Measurements from ENCODE around the gene TSHR. TPM values are rescaled to one million over a fixed set of nuclear protein-coding genes. Genes with fewer than 3 reads are reported as not detected.

TSHR gene
- total and polyA plus RNA-seq, 2 of the 13 experiments (the other 11 are each of a cell fraction or from before 2014, with no cell fraction given): not detected

DNA sequence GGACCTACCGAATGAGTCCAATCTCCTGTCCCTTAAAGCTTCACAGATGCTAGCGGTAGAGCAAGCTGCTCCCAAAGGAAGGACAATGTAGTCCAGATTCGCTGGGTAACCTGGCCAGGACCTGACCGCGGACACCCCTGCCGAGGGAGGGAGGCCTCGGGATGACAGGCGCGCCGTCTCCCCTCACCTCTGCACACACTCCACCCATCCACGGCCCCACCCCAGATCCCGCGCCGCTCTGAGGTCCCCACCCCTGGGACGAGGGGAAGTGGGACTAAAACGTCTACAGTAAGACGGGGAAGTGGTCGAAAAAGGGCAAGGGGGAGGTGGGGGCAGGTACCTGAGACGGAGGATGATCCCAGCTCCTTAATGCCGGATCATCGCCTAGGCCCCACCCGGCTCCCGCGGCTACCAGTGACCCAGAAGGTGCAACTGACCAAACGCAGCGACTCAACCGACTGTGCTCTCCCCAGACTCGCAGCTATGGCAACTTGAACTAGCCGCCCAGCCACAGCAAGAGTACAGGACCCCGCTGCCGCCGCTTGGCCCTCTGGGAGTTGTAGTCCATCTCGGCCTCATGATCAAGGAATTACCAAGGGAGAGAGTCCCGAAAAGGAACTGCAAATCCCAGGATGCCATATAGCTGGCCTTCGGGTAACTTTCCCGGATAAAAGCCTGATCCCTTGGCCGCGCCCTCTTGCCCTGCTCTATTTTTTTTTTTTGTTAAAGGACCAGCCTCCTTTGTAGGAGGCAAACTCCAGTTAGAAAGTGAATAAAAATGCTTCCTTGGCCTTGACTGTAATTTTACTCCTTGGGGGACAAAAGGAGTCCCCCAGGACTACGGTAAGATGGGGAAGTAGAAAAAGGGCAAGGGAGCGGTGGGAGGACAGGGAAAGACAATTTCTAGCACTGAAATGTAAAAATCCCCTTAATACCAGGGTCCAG lies 13.9 kb upstream of the TSHR start, which contains the start of gene CEP128 (continued):
- TF ChIP-seq, protein P1, sequence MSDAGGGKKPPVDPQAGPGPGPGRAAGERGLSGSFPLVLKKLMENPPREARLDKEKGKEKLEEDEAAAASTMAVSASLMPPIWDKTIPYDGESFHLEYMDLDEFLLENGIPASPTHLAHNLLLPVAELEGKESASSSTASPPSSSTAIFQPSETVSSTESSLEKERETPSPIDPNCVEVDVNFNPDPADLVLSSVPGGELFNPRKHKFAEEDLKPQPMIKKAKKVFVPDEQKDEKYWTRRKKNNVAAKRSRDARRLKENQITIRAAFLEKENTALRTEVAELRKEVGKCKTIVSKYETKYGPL (CRISPR knock-in tag; IDR thresholded peaks at IDR 0.05): no peak
- TF ChIP-seq FOXK1 (CRISPR knock-in tag; IDR thresholded peaks at IDR 0.05; ENCODE audit: borderline replicate concordance, low read depth) (peak; percentile 63; the same call in 1 of the 2 replicates), ZNF703 (CRISPR knock-in tag; IDR thresholded peaks at IDR 0.05; ENCODE audit: borderline replicate concordance) (no peak), SRSF1 (optimal IDR thresholded peaks at IDR 0.05; ENCODE audit: low read depth, low read length) (peak; percentile 42), NFYC (CRISPR knock-in tag; IDR thresholded peaks at IDR 0.05) (peak; percentile 25; the same call in 1 of the 2 replicates), SP140L (CRISPR knock-in tag; IDR thresholded peaks at IDR 0.05; ENCODE audit: borderline replicate concordance) (0 out of 2 replicates have a peak, but pooled peaks have one; percentile 61), SUZ12 (IDR thresholded peaks at IDR 0.05; ENCODE audit: low read depth, low read length) (peak; percentile 96), ZMYM4 (CRISPR knock-in tag; IDR thresholded peaks at IDR 0.05) (peak; percentile 56; the same call in 1 of the 2 replicates), MTA3 (CRISPR knock-in tag; IDR thresholded peaks at IDR 0.05) (no peak)
- TF ChIP-seq, protein P2, sequence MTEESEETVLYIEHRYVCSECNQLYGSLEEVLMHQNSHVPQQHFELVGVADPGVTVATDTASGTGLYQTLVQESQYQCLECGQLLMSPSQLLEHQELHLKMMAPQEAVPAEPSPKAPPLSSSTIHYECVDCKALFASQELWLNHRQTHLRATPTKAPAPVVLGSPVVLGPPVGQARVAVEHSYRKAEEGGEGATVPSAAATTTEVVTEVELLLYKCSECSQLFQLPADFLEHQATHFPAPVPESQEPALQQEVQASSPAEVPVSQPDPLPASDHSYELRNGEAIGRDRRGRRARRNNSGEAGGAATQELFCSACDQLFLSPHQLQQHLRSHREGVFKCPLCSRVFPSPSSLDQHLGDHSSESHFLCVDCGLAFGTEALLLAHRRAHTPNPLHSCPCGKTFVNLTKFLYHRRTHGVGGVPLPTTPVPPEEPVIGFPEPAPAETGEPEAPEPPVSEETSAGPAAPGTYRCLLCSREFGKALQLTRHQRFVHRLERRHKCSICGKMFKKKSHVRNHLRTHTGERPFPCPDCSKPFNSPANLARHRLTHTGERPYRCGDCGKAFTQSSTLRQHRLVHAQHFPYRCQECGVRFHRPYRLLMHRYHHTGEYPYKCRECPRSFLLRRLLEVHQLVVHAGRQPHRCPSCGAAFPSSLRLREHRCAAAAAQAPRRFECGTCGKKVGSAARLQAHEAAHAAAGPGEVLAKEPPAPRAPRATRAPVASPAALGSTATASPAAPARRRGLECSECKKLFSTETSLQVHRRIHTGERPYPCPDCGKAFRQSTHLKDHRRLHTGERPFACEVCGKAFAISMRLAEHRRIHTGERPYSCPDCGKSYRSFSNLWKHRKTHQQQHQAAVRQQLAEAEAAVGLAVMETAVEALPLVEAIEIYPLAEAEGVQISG (CRISPR knock-in tag; IDR thresholded peaks at IDR 0.05): peak; percentile 77
- TF ChIP-seq, protein P3, sequence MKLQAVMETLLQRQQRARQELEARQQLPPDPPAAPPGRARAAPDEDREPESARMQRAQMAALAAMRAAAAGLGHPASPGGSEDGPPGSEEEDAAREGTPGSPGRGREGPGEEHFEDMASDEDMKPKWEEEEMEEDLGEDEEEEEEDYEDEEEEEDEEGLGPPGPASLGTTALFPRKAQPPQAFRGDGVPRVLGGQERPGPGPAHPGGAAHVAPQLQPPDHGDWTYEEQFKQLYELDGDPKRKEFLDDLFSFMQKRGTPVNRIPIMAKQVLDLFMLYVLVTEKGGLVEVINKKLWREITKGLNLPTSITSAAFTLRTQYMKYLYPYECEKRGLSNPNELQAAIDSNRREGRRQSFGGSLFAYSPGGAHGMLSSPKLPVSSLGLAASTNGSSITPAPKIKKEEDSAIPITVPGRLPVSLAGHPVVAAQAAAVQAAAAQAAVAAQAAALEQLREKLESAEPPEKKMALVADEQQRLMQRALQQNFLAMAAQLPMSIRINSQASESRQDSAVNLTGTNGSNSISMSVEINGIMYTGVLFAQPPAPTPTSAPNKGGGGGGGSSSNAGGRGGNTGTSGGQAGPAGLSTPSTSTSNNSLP (IDR thresholded peaks at IDR 0.05; ENCODE audit: low read depth, low read length): peak; percentile 17; the same call in 1 of the 2 replicates
- TF ChIP-seq, protein P4, sequence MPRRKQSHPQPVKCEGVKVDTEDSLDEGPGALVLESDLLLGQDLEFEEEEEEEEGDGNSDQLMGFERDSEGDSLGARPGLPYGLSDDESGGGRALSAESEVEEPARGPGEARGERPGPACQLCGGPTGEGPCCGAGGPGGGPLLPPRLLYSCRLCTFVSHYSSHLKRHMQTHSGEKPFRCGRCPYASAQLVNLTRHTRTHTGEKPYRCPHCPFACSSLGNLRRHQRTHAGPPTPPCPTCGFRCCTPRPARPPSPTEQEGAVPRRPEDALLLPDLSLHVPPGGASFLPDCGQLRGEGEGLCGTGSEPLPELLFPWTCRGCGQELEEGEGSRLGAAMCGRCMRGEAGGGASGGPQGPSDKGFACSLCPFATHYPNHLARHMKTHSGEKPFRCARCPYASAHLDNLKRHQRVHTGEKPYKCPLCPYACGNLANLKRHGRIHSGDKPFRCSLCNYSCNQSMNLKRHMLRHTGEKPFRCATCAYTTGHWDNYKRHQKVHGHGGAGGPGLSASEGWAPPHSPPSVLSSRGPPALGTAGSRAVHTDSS (CRISPR knock-in tag; conservative IDR thresholded peaks at IDR 0.05): no peak; the same call in 1 of the 2 replicates
- TF ChIP-seq, protein P5, sequence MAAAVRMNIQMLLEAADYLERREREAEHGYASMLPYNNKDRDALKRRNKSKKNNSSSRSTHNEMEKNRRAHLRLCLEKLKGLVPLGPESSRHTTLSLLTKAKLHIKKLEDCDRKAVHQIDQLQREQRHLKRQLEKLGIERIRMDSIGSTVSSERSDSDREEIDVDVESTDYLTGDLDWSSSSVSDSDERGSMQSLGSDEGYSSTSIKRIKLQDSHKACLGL (CRISPR knock-in tag; IDR thresholded peaks at IDR 0.05): peak; percentile 33; the same call in 1 of the 2 replicates

Data from HepG2 (cell line).